ENCODE data around the gene OR2W3.

Gene OR2W3

DNA sequence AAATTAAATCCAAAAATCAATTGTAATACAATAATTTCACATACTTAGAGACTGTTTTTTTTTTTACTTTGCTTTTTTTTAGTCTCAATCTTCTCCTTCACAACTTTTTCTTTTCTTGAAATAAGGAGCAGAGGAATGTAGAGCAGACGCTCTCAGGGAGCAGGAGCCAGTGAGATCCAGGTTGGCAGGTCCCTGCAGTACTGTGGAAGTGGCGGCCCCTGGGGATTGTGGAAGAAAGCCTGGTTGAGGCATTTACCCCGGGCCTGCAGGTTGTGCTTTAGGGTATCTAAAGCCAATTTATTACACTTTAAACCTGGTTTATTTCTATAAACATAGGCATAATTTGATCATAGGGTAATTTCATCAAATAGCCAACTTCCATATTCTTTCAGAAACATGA is 28.6 kb downstream of the OR2W3 start:
- no peak for DNase-seq

- DNase-seq: no peak
These were observed 29.5 kb downstream of the OR2W3 start, which contains the start of gene OR2AJ1 for GRCh38 chr1:247924868-247925267. Gene OR2AJ1 (plus strand): TSS chr1:247924889. CDS start chr1:247933769, 8,880 bp downstream.

DNA sequence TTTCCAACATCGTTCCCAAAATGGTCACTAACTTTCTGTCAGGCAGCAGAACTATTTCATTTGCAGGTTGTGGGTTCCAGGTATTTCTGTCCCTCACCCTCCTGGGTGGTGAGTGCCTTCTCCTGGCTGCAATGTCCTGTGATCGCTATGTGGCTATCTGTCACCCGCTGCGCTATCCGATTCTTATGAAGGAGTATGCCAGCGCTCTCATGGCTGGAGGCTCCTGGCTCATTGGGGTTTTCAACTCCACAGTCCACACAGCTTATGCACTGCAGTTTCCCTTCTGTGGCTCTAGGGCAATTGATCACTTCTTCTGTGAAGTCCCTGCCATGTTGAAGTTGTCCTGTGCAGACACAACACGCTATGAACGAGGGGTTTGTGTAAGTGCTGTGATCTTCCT is 38.6 kb downstream of the OR2W3 start:
- DNase-seq: no peak

- no peak for DNase-seq
These were observed 40.4 kb downstream of the OR2W3 start for GRCh38 chr1:247935781-247936180.

- DNase-seq: no peak
These were observed 41.0 kb downstream of the OR2W3 start for GRCh38 chr1:247936415-247936814.

DNA sequence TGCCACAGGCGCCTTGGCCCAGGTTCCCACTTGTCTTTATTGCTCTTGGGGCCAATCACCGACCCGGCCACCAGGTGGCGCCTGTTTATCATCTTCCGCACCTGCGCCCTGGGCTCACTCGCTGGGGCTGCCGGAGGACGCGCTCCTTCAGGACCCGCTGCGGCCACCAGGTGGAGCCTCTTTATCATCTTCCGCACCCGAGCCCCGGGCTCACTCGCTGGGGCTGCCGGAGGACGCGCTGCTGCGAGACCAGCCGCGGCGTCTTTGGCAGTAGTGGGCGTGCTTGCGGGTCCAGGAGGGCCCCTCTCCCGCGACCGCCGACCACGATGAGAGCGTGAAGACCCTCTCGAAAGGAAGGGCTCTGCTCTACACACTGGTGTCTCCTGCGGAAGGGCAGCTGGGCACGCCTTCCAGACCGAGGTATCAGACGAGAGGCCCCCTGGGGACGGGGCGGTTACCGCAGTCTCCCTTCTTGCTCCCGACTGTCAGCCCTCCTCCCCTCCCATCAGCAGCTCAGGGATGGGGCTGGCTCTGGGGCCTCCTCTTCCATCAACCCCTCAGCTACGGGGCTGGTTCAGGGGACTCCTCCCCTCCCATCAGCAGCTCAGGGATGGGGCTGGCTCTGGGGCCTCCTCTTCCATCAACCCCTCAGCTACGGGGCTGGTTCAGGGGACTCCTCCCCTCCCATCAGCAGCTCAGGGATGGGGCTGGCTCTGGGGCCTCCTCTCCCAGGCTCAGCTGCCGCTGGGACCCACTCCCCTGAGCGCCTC is 41.8 kb downstream of the OR2W3 start:
- peak; percentile 71 to 74 for DNase-seq

DNA sequence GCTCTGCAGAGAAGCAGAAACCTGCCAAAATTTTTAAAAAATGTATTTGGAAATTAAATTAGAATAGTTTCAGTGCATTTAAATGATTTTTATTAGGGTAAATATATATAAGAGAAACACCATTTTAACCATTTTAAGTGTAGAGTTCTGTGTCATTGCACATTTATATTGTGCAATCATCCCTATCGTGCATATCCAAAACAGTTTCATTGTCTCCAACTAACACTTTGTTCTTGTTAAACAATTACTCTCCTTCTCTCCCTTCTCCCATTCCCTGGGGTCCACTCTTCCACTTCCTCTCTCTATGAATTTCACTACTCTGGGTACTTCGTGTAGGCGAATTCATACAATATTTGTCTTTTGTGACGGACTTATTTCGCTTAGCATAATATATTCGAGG is 47.2 kb downstream of the OR2W3 start:
- no peak for DNase-seq
